HS-5 (cell line): ENCODE results near the gene TMEM238.
"Not testable (repeated sequence)": the region's sequence is repeated elsewhere in the genome, so short reads cannot be mapped to it uniquely, and the experiment has no call there.

Experiments used
- DNase-seq: peaks from one replicate; pipeline ENCODE4 v3.0.0-alpha.2; 2012; ENCODE audit warnings: low read depth

TMEM238 gene, protein sequence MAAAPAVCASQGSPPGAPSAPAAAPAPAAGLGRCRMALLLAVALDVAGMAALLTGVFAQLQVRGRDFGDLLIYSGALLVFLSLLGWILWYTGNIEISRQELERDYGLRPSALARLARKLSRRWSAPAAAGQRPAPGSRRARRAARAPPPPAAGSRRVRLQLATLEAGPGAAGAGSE

DNA sequence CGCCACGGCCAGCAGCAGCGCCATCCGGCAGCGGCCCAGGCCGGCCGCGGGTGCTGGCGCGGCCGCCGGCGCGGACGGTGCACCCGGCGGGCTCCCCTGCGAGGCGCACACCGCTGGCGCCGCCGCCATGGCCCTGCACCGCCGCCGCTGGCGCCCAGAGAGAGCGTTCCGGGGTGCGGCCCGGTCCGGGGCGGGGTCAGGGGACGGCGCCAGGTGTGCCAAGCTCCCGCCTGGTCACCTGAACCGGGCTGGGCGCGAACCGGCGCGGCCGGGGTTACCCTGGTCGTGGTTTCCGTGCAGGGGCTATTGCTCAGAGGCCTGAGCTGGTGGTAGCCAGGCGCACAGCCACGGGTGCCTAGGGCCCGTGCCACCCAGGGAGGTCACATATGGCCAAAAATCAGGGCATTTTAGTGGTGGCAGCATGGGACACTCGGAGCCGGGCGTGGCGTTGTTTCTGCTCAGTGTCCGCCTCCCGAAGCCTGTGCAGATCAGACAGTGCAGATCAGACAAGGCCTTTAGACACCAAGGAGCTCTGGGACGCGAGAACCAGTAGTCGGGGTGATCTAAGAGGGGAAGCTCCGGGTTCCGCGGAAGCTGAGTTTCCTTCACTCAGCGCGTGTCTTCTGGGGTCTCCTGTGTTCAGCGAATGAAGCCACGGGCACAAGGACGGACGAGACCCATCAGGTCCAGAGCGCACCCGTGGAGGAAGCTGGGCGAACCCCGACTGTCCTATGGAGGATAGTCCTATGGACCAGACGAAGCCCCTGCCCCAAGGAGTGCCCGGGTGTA lies at the start of gene TMEM238:
Gene TMEM238 (minus strand): TSS at position 162 of the 789 bp plus-strand sequence. CDS start 33 bp downstream, at position 129.
- no peak for DNase-seq

DNA sequence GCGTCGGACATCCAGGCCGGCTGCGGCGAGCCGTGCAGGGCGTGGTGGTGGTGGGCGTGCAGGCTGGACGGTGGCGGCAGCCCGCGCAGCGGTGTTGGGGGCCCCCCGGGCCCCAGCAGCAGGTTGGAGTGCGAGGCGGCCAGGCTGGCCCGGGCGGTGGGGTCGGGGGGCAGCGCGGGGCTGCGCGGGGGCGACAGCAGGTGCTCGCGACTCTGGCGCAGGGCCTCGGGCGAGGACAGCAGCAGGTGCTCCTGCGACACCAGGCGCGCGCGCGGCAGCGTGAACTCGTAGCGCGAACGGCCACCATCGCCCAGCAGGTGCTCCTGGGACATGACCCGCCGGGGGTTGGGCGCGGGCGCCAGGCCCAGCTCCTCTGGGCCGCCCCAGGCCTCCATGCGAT lies 49.2 kb upstream of the TMEM238 start:
- no peak for DNase-seq

DNA sequence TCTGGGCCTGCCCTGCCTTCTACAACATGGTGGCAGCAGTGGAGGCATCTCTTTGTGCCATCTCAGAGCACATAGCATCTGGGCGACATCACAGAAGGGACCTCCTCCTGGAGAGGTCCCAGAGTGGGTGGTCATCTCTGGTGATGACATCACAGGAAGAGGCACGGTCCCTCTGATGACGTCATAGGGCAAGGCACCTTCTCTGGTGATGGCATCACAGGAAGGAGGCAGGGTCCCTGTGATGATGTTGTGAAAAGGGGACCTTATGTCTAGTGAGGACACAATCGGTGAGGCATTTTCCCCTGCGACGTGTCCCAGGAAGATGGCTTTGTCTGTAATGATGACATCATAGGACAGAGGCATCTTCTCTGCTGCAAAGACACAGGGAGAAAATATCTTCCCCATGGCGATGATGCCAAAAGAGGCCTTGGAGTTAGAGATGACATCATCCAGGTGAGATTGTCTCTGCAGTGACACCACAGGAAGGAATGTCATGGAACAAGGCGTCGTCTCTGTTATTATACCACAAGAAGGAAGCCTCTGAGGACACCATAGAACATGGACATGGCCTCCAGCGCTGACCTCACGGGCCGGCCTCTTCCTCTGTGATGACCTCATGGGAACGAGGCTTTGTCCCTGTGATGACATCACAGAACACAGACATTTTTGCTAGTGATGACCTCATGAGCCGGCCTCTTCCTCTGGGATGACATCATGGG lies 48.3 kb upstream of the TMEM238 start:
- no peak for DNase-seq

DNA sequence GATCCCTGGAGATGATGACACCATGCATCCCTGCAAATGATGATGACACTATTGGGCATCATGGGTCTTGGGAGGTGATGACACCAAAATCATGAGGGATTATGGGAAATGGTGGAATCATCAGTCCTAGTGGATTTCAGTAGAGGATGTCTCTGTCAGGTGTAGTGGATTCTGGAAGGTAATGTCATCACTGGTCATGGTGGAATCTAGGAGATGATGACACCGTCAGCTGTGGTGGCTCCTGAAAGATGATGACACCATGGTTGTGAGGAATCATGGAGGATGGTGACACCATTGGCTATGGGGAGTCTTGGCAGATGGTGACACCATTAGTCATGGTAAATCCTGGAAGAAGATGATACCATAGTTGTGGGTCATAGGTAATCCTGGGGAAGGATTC lies 47.1 kb upstream of the TMEM238 start:
- DNase-seq = no peak

DNA sequence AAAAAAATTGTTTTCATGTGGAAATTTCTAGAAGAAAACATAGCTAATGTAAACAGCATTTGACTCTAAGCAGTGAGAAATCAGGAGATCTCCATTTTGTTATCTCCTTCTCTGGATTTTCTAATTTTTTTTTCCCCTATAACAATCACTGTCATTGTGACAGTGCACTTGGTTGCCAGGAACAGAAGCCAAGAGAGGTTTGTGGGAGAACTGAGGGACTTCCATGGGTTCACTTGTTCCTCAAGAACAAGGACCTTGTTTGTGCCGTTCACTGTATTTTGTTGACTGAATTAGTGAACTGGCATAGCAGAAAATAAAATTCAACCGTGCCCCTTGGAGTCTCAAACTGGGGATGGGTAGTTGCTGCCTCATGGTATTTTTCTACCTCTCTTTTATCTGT lies 42.0 kb upstream of the TMEM238 start:
- no peak for DNase-seq

DNA sequence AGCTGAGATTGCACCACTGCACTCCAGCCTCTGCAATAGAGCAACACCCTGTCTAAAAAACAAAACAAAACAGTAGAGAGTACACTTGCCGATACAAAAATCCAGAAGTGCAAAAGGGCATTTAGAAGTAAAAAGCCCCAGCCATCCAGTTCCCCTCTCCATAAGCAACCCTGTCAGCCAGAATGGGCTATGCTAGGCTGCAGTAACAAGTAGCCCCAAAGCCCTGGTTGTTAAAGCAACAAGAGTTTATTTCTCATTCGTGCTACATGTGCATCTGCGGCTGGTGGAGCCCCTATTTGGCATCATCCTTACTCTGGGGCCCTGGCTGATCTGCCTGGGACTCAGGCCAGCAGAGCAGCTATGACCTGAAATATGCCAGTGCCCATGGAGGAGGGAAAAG lies 40.4 kb upstream of the TMEM238 start:
- DNase-seq = no peak

DNA sequence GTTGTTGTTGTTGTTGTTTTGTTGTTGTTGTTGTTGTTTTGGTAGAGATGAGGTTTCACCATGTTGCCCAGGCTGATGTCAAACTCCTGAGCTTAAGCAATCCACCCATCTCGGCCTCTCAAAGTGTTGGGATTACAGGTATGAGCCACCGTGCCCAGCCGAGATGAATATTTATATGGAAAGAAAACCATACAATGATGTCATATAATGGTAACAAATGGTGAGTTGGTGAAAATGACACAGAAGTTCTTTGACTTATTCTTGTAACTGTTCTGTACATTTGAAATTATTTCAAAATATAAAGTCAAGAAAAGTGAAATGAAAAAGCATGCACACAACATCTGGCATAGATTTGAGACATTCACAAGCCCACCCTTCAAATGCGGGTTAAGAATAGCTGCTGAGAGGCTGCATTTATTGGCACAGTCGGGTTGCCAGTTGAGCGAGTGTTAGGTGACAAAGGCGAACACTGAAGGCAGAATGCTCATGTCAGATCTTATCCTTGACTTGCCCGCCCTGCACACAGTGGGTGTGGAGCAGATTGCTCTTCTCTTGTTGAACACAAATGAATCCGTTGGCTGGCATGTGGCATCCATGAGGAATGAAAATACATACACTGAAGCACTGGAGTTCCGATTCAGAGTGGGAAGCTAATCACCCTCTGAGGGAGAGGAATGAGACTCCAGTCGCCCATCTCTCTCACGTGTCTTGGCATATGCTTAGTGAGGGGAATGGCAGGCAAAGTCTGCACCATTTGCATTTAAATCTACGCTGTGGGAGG lies 39.3 kb upstream of the TMEM238 start:
- no peak for DNase-seq

DNA sequence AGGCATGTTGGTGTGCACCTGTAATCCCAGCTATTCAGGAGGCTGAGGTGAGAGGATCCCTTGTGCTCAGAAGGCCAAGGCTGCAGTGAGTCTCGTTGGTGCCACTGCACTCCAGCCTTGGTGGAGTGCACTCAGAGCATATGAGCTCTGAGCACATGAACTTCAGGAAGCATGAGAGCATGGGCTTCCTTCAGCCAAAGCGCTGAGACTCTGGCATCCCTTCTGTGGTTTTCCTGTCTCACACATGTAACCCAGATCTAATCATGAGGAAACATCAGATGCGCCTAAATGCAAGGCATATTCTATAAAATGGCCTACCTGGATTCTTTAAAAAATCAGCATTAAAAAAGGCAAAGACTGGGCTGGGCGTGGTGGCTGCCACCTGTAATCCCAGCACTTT lies 37.2 kb upstream of the TMEM238 start:
- DNase-seq = not testable (repeated sequence)

DNA sequence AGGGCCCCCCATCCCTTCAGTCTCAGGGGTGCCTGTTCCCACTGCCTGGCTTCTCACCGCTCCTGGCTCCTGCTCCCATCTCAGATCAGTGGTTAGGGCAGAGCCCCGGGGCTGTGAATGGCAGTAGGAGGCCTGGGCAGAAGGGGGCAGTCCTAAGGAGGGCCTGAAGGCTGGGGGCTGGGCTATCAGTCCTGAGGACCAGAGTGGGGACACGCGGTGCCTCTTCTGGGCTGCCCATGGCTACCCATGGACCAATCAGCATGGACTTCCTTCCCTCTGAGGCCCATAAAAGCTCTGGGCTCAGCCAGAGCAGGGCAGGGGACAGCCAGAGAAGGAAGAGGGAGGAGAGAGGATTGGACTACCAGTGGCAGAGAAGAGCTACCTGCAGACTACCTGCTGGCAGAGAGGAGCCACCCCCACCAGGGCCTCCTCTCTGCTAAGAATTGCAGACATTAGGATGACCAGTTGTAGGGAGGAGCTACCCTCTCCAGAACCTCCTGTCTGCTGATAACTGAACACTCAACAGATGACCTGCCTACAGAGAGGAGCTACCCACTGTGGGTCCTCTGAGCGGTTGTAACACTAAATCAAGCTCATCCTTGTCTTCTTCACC lies 35.6 kb upstream of the TMEM238 start:
- no peak for DNase-seq

DNA sequence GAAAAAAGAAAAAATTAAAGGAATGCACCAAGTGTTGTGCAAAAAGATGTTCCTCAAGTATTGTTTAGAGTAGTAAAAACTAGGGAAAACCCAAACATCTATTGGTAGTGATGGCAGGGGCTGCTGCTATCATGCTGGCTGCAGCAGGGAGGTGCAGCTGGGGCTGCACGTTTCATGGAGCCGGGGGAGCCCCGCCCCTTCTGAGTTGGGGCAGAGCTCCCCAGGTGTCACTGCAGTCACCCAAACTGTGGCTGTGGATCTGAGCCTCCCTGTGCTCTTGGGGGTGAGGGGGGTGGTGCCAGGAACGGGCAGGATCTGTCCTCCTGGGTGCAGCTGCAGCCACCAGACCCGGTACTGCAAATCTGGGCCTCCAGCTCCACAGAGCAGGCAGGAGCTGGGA lies 35.0 kb upstream of the TMEM238 start:
- DNase-seq = no peak

DNA sequence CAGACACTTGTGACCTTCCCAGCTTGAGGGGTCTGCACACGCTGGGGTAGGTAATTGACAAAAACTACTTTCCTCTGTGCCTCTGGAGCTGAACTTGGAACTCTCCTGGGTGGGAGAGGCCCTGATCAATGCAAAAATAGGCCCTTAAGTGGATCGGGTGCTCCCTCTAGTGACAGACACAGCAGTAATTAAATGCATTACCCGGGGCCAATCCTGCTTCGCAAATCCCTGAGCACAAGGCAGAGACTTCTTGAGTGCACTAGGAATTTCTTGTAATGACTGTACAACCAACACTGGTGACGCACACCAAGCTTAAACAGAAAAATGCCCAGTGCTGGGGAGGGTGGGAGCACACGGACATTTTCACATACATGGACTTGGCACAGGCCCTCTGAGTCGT lies 34.1 kb upstream of the TMEM238 start:
- peak; percentile 60 for DNase-seq

DNA sequence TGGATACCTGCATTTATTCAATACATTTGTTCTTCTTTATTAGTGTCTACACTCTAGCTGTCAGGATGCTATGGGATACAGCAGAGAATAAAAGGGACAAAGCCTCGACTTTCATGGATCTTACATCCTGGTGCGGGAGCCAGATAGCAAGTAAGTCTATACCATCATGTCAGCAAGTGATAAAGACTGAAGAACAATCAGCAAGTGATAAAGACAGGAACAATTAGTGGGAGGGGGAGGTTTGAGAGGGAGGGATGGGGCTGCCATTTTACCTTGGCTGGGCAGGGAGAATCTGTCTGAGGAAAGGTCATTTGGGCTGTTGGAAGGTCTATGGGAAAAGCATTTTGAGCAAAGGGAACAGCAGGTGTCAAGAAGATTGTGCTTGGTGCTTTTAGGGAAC lies 26.1 kb upstream of the TMEM238 start:
- DNase-seq = no peak

DNA sequence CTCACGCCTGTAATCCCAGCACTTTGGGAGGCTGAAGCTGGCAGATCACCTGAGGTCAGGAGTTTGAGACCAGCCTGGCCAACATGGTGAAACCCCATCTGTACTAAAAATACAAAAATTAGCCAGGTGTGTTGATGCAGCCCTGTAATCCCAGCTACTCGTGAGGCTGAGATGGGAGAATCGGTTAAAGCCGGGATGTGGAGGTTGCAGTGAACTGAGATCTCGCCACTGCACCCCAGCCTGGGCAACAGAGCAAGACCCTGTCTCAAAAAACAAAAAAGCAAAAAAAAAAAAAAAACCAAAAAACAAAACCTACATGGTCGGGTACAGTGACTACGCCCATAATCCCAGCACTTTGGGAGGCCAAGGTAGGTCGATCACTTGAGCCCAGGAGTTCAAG lies 25.1 kb upstream of the TMEM238 start:
- DNase-seq = not testable (repeated sequence)

DNA sequence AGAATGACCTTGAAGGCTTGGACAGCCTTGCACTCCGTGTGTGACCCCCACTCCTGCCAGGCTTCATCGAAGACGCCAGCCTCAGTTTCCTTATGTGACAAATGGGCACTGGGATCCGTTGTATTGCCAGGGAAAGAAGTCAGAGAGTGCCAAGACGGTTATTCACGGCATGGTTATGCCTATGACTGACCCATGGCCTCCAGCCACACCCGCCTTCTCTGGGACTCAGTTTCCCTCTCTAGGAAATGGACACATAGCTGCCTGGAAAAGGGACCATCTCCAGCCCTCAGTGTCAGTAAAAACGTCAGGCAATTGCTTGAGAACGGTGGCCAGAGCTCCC lies 24.4 kb upstream of the TMEM238 start:
- DNase-seq = no peak

DNA sequence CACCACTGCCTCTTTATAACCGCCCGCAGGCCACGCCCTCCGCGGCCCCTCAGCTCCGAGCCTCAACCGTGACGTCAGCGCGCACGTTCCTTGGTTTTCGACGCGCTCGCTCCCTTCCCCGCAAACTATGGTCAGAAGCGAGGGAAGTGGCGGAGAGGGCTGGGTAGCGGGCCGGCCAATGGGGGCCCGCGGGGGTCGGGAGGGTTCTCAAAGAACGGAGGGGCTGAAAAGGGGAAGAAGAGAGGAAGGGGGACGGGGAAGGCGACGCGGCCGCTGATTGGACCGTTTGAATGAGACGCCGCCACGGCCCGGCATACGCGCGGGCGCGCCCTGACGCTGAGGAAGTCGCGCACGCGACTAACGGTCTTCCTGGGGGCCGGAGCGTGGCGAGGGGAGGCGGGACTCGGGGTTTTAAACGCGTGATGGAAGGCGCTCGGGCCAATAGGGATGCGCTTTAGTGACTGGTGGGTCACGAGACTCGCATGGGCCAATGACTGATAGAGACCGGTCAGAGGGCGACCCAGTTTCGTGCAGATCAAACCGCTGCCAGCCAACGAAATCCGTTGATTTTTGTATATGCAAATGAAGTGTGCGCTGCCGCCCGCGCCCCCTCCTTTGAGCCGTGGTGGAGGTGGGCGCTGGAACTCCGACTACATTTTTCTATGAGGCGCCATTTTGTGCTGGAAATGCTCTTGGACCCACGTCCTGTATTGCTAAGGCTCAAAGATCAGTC lies 23.9 kb upstream of the TMEM238 start:
- peak; percentile 97 for DNase-seq

DNA sequence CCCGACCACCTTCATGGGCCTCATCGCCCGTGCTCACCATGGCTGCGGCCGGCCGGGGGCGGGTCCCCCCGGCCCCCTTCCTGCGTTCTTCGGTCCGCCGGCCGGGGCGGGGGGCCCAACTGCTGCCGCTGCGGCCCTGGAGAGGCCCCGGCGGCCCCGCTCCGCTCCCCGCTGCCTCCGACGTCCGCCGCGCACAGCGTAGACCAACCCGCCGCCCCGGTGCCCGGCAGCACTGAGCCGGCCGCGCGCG lies 23.4 kb upstream of the TMEM238 start, which contains the start of gene UBE2S:
Gene UBE2S (minus strand): TSS at position 239 of the 250 bp plus-strand sequence. CDS start 199 bp downstream, at position 40.
- not testable (repeated sequence) for DNase-seq

DNA sequence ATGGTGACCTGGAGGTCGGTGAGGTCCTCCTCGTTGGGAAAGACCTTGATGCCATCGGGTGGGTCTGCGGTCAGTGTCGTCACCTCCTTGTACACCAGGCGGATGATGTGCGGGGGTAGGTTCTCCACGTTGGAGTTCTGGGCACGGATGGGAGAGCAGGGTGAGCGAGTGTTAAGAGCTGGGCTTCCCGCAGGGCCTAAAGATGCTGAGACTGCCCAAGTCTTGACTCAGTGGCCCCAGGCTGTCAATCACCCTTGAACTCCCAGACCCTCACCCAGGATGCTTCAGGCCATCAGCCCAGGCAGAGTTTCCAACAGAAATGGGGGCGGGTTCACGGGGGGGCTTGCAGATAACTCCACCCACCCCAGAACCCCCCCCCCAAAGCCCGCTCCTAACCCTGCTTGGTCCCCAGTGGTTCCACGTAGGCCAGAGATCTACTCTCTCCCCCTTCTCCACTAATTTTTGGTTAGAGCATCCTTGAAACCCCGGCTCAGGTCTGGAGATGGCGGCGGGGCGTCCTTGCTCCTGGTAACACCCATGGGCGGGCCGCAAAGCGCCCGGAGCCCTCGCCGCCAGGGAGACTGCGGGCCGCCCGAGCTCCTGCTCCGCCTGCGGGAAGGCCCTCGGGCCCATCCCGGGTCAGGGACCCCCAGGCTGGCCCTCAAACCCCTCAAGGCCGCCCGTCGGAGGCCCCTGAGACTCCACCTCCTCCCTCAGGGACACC lies 22.9 kb upstream of the TMEM238 start:
- no peak for DNase-seq

DNA sequence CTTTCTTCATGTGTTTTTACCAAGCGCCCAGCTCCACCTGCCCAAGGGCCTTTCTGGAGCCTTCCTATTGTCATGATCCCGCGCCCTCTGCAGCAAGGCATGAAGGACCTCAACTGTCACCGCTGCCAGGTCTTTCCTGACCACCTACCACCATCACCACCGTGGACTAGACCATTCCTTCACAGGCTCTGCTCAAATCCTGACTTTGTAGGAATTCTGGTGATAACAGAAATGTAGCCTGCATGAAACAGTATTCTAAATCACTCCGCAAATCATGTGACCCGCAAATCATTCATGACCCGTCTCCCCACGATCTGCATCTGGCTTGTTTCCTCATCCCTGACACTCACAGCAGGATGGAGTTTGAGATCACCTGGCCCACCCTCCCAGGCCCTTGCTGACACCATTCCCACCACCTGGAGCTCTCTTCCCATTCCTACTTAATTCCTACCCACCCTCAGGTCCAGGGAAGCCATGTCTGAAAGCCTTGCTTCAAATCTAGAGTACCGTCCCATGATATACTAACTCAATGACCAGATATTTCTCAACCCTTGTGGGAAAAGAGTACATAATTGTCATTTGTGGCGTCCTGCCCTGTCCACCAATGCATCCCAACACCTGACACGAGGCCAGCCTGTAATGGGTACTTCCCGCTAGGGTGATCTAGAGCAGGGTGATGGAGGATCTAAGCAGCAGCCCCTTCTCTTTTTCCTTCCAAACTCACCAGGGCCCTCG lies 22.2 kb upstream of the TMEM238 start:
- DNase-seq = no peak

DNA sequence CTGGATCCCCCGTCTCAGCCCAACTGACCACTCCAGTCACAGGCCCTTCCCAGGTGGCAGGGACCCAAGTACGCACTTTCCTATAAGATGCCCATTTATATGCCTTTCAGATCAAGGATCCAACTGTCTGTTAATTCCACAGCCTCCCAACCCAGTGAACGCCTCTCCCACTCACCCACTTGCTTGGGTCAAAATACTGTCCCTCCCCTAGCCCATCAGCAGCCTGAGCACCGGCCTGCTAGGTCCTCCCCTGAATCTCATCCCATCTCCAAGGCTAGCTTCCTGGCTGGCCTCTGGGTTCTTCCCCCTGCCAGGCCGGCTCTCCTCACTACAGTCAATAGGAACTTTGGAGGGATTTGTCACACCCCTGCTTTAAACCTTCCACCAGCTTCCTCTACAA lies 21.5 kb upstream of the TMEM238 start:
- DNase-seq = no peak

DNA sequence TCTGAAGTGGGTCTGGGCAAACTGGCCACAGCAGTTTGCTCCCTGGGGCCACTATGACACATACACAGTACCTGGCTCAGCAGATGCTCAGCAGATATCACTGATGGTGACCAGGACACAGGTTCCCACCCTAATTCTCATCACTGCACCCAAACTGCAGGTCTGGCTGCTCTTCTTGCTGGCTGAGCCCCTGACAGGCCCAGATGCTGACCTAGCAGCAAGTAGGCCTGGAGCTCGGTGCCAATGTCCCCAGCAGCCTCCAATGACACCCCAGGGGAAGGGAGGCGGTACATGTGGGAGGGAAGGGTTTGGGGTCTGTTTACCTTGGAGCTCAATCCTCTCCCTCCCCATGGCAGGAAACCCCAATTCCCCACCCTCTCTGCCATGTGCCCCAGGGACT lies 18.4 kb upstream of the TMEM238 start:
- no peak for DNase-seq
